Adipose tissue (tissue), 3 donors: ENCODE measurements around the gene CCSER1. TPM values are rescaled to one million over a fixed set of nuclear protein-coding genes. Genes with fewer than 3 reads are reported as not detected.
"Not testable (repeated sequence)": the region's sequence is repeated elsewhere in the genome, so short reads cannot be mapped to it uniquely, and the experiment has no call there.

ENCODE experiments used
- H3K27ac ChIP-seq: one replicate; pipeline ENCODE4 v1.5.1; 2013; ENCODE audit warnings: low read depth, low read length
- WGBS, 3 donors: extraction: QIAGEN DNeasy Blood & Tissue Kit; methylation state at CpG; one replicate each; pipeline ENCODE4 v1.1.7; 2013; 5-methylcytosine and 5-hydroxymethylcytosine counted together
- polyA plus RNA-seq, 3 donors: library from polyadenylated mRNA; stranded (reverse); fragments of 200-250 nt; gene quantifications; one replicate each; pipeline ENCODE4 v1.2.3, GENCODE V29; 2013
- donor health status: healthy with polysubstance abuse.
- donor health status: Bipolar disorder and iron deficiency.
- donor health status: healthy.

Gene CCSER1
- polyA plus RNA-seq, 3 donors = 0.87 to 1.2 TPM; not detected in 1

DNA sequence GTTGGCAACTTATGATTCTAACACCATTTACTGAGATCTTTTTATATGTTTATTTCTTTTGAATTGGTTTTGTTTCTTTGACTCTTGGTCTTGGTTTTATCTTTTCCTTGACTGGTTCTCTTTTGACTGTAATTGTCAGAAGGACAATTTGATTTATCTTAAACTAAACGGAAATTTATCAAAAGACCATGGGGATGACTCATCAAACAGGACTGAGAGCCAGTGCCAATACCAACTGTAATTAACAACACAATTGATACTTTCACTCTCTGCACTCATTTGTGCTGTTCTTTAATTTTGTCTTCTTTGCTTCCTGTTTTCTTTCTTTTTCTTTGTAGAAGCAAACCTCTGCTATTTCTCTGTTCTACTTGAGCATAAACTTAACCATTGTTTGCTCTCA, 776.8 kb downstream of the CCSER1 start:
- H3K27ac ChIP-seq = no peak overlapping the region
- WGBS, 3 donors = 32 to 58% (median 55%) methylated on average over 1 of the region's 1 CpG

DNA sequence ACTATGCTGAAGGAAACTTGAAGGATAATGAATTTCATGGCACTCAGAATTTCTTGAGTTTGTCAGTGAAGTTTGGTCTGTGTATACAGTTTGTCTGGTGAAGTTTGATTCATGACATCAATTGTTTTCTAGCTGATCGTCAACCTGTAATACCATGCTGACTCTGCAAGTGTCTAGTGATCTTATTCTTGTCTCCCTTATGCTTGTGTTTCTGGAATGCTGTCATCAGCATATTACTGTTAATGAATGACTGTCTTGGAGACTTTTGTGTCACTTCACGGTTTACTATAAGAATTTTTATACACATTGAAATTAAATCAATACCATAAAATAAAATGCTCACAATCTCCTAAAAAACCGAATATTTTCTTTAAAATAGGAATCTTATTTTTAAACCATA, 779.0 kb downstream of the CCSER1 start:
- 50 to 61% (median 56%) methylated on average over 3 of the region's 3 CpGs for WGBS, 3 donors
- no peak overlapping the region for H3K27ac ChIP-seq

DNA sequence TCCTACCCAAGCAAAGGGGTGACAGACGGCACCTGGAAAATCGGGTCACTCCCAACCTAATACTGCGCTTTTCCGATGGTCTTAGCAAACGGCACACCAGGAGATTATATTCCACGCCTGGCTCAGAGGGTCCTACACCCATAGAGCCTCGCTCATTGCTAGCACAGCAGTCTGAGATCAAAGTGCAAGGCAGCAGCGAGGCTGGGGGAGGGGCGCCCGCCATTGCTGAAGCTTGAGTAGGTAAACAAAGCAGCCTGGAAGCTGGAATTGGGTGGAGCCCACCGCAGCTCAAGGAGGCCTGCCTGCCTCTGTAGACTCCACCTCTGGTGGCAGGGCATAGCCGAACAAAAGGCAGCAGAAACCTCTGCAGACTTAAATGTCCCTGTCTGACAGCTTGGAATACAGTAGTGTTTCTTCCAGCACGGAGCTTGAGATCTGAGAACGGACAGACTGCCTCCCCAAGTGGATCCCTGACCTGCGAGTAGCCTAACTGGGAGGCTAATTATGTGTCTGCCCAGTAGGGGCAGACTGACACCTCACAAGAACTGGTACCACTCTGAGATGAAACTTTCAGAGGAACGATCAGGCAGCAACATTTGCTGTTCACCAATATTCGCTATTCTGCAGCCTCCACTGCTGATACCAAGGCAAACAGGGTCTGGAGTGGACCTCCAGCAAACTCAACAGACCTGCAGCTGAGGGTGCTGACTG, 784.7 kb downstream of the CCSER1 start:
- WGBS, 3 donors = 91 to 96% (median 91%) methylated on average over 15 to 17 of the region's 17 CpGs
- H3K27ac ChIP-seq = not testable (repeated sequence)

DNA sequence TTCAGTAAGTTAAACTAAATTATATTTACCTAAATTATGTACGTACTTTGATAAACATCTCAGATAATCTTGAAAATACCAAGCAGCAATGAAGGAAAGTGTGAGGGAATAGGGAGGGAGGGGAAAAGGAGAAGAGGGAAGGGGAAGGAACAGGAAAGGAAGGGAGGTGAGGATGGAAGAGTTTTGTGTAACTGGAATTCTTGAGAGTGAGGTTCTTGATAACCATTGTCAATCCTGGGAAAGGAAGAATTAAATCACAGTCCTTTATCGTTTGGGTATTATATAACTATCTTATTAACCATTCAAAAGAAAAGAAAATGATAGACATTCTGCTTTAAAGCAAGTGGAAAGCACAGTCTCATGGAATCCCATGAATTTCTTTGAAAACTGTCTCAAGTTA, 795.0 kb downstream of the CCSER1 start:
- 81 to 89% (median 84%) methylated on average over 2 of the region's 2 CpGs for WGBS, 3 donors
- H3K27ac ChIP-seq = no peak overlapping the region

DNA sequence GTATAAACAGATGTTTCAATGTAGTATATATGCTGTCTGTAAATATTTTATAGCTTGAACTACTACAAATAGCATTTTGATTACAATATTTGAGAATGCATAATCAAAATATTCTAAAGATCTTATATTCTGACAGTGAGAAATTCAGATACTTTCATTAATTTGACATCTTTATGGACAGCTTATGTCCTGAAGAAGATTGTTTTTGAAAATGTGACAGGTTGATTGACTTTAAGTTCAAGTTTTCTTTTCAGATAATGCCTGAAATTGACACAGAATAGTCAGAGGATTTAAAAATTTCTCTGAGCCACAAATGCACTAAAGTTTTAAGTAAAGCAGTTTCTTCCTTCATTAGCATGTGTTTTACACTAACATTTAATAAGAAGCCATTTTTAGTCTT, 799.8 kb downstream of the CCSER1 start:
- no peak overlapping the region for H3K27ac ChIP-seq

DNA sequence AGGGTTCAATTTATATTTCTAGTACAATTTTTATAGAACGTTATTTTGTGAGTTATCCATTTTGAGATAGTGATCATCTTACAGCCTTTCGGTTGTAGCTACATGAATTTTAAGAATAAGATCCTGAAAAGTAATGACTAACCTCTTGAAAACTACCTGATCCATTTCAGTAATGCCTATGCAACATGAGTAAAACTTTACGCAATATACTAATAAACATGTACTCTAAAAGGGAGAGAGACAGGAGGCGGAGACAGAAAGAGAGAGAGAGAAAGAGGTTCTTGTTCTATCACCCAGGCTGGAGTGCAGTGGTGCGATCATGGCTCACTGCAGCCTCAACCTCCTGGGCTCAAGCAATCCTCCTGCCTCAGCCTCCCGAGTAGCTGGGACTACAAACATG, 816.1 kb downstream of the CCSER1 start:
- H3K27ac ChIP-seq = no peak overlapping the region
- WGBS, 3 donors = 89 to 96% (median 93%) methylated on average over 6 of the region's 6 CpGs

DNA sequence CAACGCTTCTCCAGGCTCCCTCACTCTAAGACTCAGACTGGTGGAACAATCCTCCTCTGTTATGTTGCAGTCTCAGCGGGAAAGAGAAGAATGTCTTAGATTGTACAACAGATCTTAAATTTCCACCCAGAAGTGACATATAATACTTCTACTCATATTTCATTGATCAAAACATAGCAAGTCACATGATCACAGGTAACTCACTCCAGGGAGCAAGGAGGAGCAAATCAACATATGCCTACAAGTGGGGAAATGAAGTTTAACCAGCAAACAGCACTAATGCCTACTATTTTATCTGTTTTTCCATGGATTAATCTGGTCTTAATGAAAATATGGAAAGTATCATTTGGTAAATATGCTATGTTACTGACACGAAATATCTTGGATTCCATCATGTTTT, 819.8 kb downstream of the CCSER1 start:
- no peak overlapping the region for H3K27ac ChIP-seq
- WGBS, 3 donors = 87 to 92% (median 88%) methylated on average over 3 of the region's 3 CpGs

DNA sequence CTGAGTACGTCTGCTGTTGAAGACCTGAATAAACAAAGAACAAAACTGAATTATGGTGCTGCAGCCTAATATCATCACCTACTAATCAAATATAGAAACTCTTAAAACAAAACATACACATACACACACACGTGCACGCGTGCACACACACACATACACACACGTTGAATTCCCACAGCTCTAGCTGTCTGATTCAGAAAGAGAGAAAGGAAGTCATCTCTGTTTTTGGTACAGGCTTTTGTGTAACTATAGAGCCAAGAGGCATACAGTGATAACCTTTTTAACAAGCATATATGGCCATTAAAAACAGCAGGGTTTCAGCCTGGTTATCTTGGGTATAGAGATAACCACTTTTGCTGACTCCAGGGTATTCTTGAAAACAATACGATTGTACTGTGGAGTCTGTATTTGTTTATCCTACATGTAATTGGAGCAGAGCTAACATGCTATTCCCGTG, 823.2 kb downstream of the CCSER1 start:
- WGBS, 3 donors = 38 to 68% (median 67%) methylated on average over 7 of the region's 7 CpGs
- no peak overlapping the region for H3K27ac ChIP-seq

DNA sequence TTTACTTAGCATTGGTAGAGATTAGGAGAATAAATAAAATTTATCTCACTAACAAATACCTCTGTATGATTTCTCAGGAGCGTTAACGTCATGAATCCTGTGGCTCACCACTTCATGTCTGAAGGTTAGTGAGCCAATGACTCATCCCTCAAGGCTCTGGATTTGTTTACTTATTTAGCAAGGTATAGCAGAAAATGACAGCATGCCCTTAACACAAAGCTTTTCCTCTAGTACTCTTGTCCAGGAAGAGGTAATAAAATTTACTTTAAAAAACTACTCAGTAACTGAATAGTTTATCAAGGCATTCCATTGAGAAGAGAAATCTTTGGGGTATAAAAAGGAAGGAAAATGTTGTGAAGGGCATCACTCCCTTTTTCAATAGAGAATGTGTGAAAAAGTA, 823.8 kb downstream of the CCSER1 start:
- no peak overlapping the region for H3K27ac ChIP-seq
- 30 to 78% (median 73%) methylated on average over 2 of the region's 2 CpGs for WGBS, 3 donors

DNA sequence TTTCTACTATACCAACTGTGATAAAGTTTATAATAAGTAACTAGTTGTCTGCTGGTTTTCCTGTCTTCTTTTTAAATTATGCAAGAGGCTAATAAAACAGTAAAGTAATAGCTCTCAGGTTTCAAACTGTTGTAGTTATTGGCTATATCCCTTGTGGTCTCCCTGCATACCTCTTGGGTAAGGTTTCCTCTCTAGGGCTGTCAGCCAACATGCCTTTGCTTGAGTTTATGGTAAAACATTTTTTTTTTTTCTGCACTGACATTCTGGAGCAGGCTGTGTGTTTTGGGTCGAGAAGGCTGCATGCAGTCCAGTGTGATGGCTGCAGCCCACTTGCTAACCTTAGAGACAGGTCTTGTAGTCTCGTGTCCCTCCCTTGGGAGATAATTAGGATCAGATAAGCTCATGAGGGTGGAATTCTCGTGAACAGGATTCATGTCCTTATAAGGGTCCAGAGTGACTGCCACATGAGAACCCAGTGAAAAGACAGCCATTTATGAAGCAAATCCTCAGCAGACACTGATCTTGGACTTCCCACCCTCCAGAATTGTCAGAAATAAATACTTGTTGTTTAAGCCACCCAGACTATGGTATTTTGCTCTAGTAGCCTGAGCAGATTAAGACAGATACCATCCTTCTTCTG, 831.2 kb downstream of the CCSER1 start:
- no peak overlapping the region for H3K27ac ChIP-seq
- WGBS, 3 donors = 59 to 69% (median 68%) methylated on average over 3 of the region's 3 CpGs

DNA sequence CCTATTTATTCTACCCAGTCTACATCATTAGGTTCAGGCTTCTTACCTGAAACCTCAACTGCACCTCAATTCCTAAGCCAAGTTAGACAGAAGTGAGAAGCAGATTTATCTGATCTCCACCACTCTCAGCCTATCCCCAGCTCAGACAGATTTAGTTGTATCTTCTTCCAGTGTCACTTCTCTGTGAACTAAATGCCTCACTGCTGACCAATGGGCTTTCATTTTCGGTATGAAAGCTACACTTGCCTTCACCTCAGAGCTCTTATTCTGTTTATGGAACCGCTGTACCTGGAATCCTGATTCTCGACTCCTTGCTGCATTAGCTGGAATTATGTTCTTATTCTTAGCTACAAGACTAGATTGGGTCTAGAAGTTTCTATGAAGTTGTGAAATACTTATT, 833.2 kb downstream of the CCSER1 start:
- 84 to 92% (median 90%) methylated on average over 3 of the region's 3 CpGs for WGBS, 3 donors
- no peak overlapping the region for H3K27ac ChIP-seq

DNA sequence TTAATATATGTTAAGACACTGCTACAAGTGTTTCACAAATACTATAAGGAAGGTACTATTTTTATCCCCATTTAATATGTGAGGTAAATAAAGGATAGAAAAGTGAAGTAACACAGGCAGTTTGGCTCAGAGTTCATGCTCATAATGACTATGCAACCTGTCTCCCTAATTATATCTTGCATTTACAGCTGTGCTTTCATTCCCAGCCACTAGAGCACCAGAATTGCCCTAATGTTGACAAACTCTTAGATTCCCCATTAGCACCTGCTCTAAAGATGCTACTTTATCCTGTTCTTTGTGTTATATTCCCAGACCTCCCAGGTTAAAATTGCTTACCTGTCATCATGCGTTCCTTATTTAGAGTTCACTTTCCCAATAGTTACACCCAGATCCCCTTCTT, 833.6 kb downstream of the CCSER1 start:
- H3K27ac ChIP-seq = no peak overlapping the region
- whole genome bisulfite sequencing, 3 donors = 94 to 100% (median 96%) methylated on average over 1 of the region's 1 CpG

DNA sequence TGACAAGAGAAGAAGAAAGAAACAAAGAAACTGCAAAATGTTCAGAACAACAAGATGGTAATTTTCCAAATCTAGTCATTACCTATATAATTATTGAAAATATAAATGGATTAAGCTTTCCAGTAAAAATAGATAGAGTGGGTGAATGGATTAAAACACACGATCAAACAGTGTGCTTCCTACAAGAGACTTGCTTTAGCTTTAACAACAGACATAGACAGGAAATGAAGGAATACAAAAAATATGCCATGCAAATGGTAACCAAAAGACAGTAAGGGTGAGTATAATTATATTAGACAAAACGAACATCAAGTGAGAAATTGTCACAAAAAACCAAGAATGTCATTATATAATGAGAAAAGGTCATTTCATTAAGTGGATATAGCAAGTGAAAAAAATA, 842.8 kb downstream of the CCSER1 start:
- 74 to 77% (median 76%) methylated on average over 2 of the region's 2 CpGs for WGBS, 3 donors
- H3K27ac ChIP-seq = no peak overlapping the region

DNA sequence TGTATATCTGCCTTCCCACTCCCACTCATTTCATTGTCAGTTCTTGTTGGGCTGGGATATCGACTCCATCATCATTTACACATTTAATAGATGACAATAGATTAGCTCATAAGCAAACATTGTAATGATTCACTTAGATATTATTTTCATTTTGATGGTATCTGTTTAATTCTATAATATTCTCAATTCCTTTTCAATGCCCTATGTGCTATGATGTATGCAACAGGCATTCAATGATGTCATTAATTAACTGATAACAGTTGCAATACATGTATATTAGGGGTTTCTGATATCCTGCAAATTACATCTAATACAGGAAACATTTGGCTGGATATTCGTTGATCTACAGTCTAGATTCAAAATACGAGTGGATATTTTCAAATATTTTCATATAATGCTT, 850.5 kb downstream of the CCSER1 start:
- no peak overlapping the region for H3K27ac ChIP-seq
- 81 to 91% (median 85%) methylated on average over 3 of the region's 3 CpGs for WGBS, 3 donors

DNA sequence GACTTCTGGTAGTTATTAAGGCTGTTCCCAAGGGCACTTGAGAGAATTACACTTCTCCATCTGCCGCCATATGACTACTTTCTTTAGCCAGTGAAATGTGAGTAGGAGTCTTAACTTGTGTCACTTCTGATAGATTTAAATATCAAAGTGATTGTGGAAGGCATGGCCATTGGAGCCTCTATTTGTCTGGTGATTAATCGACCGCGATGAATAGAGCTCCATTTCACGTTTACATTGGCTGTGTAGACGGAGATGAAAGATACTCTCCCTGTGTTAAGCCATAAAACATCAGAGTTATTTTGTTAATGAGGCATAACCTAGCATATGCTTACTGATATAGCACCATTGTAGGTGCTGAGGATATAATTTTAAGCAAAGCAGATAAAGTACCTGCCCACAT, 852.4 kb downstream of the CCSER1 start:
- WGBS, 3 donors = 92 to 96% (median 92%) methylated on average over 6 of the region's 6 CpGs
- no peak overlapping the region for H3K27ac ChIP-seq

DNA sequence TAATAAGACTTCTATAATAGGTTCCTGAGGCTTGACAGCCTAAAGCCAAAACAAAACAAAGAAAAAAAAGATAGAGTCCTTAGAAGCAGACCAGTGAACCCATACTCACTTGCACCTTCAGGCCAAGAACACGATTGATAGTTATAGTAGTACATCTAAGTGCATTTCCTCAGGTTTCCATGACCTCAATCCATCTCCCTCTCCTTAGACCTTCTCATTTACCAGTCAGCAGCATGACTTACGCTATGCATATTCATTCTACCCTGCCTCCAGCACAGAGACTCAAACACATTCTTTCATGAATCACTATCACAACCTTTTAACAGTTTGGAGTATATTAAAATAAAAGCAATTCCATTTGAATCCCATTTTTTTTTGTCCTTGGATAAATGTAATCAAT, 855.6 kb downstream of the CCSER1 start:
- WGBS, 3 donors = 76 to 78% (median 78%) methylated on average over 2 of the region's 2 CpGs
- H3K27ac ChIP-seq = no peak overlapping the region

DNA sequence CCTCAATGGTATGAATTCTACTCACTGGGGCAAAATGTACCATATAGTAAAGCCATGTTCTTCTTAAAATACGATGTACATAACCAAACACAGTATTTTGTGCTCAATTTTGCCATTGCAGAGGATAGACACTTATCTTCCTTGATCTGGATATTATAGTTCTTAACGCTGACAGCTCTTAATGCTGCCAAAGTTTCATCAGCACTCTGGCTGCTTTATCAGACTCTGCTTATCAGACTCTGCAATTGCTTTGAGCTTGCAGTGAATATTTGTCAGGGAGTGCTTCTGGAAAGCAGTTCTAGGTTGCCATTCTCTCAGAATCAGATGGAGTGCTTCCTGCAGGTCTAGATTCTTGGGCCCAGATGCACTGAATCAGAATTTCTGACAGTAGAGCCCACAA, 863.1 kb downstream of the CCSER1 start:
- H3K27ac ChIP-seq = no peak overlapping the region
- 49 to 66% (median 57%) methylated on average over 2 of the region's 2 CpGs for WGBS, 3 donors

DNA sequence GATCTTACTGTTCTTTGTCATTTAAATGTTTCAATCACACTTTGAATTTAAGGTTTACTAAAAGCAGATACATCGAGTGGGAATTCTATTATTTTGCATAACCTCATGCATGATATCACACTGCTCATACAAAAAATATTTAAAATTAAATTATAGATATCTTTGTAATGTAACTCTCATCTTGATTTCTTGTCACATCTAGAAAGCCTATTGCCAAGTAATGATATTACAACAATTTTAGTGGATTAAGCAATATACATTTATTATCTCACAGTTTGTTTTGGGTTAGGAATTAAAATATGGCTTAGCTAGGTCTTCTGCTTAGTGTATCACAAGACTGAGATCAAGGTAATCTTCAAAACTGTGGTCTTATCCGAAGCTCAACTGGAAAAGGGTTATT, 865.0 kb downstream of the CCSER1 start:
- whole genome bisulfite sequencing, 3 donors = 63 to 85% (median 73%) methylated on average over 2 of the region's 2 CpGs
- H3K27ac ChIP-seq = no peak overlapping the region

DNA sequence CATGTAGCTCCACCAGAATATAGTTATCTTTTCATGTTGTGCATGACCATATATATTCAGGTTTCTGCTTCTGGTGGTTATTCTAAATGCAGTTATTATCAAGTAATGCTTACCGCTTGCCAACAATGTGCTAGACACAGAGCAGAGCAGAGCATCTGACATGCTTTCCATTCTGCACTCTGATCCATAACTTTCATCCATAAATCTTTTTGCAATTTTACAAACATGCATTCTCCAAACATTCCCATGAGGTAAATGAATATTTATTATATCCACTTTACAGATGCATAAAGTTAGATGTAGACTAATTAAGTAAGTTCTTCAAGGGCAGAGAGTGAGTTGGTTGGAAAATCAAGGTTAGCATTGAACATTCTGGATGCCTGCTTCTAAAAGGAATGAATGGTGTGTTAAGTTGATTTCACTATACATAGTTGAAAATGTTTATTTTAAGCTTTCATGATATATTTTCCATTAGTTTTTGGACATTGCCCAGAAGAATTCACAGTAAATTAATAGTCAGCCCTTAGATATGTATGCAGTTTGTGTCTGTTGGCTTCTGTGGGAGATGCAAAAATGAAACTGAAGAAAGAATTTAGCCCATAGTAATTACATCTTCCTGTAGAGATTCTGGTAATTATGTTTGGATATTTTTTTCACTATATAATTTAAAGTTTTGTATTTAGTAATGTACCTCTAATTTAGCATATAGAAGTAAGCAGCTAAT, 867.8 kb downstream of the CCSER1 start:
- no peak overlapping the region for H3K27ac ChIP-seq
- 74 to 86% (median 86%) methylated on average over 1 of the region's 1 CpG for WGBS, 3 donors

DNA sequence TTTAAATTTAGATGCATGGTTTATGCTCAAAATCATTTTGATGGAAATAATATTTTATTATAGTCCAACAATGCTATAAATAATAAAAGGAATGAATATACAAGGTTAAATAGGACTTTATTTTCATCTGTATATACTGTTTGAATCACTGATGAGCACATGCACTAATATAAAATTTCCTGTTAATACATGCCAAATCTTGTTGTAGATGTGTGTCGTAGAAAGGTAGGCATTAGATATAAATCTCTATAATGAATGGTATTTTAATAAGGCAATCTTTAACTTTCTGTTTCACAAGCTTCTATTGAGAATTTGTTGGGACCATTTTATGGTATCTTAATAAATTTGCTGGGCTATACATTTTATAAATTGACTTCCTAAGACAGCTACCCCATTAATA, 868.8 kb downstream of the CCSER1 start:
- H3K27ac ChIP-seq = no peak overlapping the region
- 47 to 98% (median 88%) methylated on average over 1 of the region's 1 CpG for WGBS, 3 donors
